ENCODE results near the gene RAB13. TPM values are rescaled to one million over a fixed set of nuclear protein-coding genes. Genes with fewer than 3 reads are reported as not detected.

Gene RAB13
- total RNA-seq, 4 donors from 2014 or later = 40.1 to 97.9 (median 64.1) TPM

GRCh38 chr1:153940756-153941155 is 45.4 kb downstream of the RAB13 start:
- no peak for TF ChIP-seq CTCF (IDR thresholded peaks at IDR 0.05; ENCODE audit: low read depth)

GRCh38 chr1:153939476-153939875 is 46.7 kb downstream of the RAB13 start:
- TF ChIP-seq CTCF (IDR thresholded peaks at IDR 0.05; ENCODE audit: low read depth) = no peak

GRCh38 chr1:153938996-153939395 is 47.1 kb downstream of the RAB13 start:
- no peak for TF ChIP-seq CTCF (IDR thresholded peaks at IDR 0.05; ENCODE audit: low read depth)

GRCh38 chr1:153937331-153937730 is 48.8 kb downstream of the RAB13 start:
- no peak for TF ChIP-seq CTCF (IDR thresholded peaks at IDR 0.05; ENCODE audit: low read depth)

- TF ChIP-seq CTCF (IDR thresholded peaks at IDR 0.05; ENCODE audit: low read depth) = no peak
These were observed 49.9 kb downstream of the RAB13 start for GRCh38 chr1:153936011-153936802.

GRCh38 chr1:153934746-153935145 is 51.4 kb downstream of the RAB13 start:
- no peak for TF ChIP-seq CTCF (IDR thresholded peaks at IDR 0.05; ENCODE audit: low read depth)

GRCh38 chr1:153933955-153934354 is 52.2 kb downstream of the RAB13 start:
- TF ChIP-seq CTCF (IDR thresholded peaks at IDR 0.05; ENCODE audit: low read depth) = no peak

All from subcutaneous adipose tissue (tissue), 4 donors.